Tibial nerve (tissue), 4 donors: Measurements from ENCODE around the gene PTCH1.

Experiments used
- EP300 ChIP-seq, 2 donors: sonication (generic); formaldehyde crosslinking; IDR thresholded peaks; one replicate each; pipeline ENCODE4 v1.6.1; 2017; ENCODE audit warnings: antibody characterized with exemption in 2 of 2, mild to moderate bottlenecking in 1 of 2
- TF ChIP-seq, protein P1 (sequence below), 5 experiments: fragments of 200-600 bp in 3 of 5; fragments of 450-650 bp in 2 of 5; sonication (generic) in 3 of 5; IDR thresholded peaks; one replicate each; pipeline ENCODE4 v1.5.1; 2016 to 2019; ENCODE audit warnings: antibody characterized with exemption in 5 of 5, mild to moderate bottlenecking in 3 of 5, moderate library complexity in 2 of 5

GRCh38 chr9:95529910-95530309 lies 13.1 kb upstream of the PTCH1 start:
- TF ChIP-seq, protein P1, sequence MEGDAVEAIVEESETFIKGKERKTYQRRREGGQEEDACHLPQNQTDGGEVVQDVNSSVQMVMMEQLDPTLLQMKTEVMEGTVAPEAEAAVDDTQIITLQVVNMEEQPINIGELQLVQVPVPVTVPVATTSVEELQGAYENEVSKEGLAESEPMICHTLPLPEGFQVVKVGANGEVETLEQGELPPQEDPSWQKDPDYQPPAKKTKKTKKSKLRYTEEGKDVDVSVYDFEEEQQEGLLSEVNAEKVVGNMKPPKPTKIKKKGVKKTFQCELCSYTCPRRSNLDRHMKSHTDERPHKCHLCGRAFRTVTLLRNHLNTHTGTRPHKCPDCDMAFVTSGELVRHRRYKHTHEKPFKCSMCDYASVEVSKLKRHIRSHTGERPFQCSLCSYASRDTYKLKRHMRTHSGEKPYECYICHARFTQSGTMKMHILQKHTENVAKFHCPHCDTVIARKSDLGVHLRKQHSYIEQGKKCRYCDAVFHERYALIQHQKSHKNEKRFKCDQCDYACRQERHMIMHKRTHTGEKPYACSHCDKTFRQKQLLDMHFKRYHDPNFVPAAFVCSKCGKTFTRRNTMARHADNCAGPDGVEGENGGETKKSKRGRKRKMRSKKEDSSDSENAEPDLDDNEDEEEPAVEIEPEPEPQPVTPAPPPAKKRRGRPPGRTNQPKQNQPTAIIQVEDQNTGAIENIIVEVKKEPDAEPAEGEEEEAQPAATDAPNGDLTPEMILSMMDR (IDR thresholded peaks at IDR 0.05): no peak
- no peak for TF ChIP-seq EP300 (IDR thresholded peaks at IDR 0.05)
